ENCODE data around the gene DND1. TPM values are rescaled to one million over a fixed set of nuclear protein-coding genes. Genes with fewer than 3 reads are reported as not detected.

DND1 gene
- total and polyA plus RNA-seq, 2 experiments from 2014 or later, result 8.1 to 15.5 TPM

GRCh38 chr5:140677947-140678346, 4.6 kb upstream of the DND1 start:
- DNase-seq (ENCODE audit: low spot score) (no peak), ATAC-seq (no peak)
- no peak overlapping the region for H3K27ac ChIP-seq (ENCODE audit: low read depth)
- peaks cover 4% of the 10 kb centered on the region for H3K27me3 Mint-ChIP-seq (ENCODE audit: insufficient read depth, low read depth, poor library complexity)
- H3K4me1 ChIP-seq (ENCODE audit: insufficient read depth), result no peaks in the 10 kb centered on the region
- no peaks in the 10 kb centered on the region for H3K79me2 ChIP-seq (replicated peaks; ENCODE audit: insufficient read depth)
- no peaks in the 10 kb centered on the region for H3K27me3 ChIP-seq (ENCODE audit: insufficient read depth)
- peaks cover 14% of the 10 kb centered on the region for H3K36me3 ChIP-seq (ENCODE audit: insufficient read depth)
- H3F3A ChIP-seq (replicated peaks; ENCODE audit: low read depth), result peaks cover 10% of the 10 kb centered on the region; the same call in 1 of the 2 replicates
- H3K4me1 Mint-ChIP-seq, result no peaks in the 10 kb centered on the region
- TF ChIP-seq JUNB (IDR thresholded peaks at IDR 0.05; ENCODE audit: unreplicated experiment) (no peak), ZNF114 (CRISPR knock-in tag; IDR thresholded peaks at IDR 0.05) (no peak), EZH2phosphoT487 (IDR thresholded peaks at IDR 0.05; ENCODE audit: unreplicated experiment) (no peak), ZNF462 (CRISPR knock-in tag; IDR thresholded peaks at IDR 0.05) (no peak), ETS1 (IDR thresholded peaks at IDR 0.05) (no peak)
- H3K9me3 Mint-ChIP-seq, result no peaks in the 10 kb centered on the region
- peaks cover 62% of the 10 kb centered on the region for H3K36me3 Mint-ChIP-seq (ENCODE audit: low read depth)
- no peak overlapping the region for H3K27ac Mint-ChIP-seq
- no peaks in the 10 kb centered on the region; the same call in 1 of the 2 replicates for H4K20me1 ChIP-seq (replicated peaks; ENCODE audit: insufficient read depth)
- H3K9me2 ChIP-seq (ENCODE audit: insufficient read depth), result no peaks in the 10 kb centered on the region
- no peak overlapping the region for H3K4me3 Mint-ChIP-seq
- H3K4me2 ChIP-seq, result no peak overlapping the region
- no peak overlapping the region for H3K4me3 ChIP-seq
- H2AFZ ChIP-seq, result no peak overlapping the region

GRCh38 chr5:140674629-140675028, 1.3 kb upstream of the DND1 start:
- H3K9me2 ChIP-seq (ENCODE audit: insufficient read depth), result no peaks in the 10 kb centered on the region
- no peak for ATAC-seq
- Mint-ChIP-seq H3K36me3 (ENCODE audit: low read depth) (peaks cover 72% of the 10 kb centered on the region), H3K4me3 (no peak overlapping the region), H3K9me3 (no peaks in the 10 kb centered on the region), H3K4me1 (peaks cover 9% of the 10 kb centered on the region), H3K27ac (no peak overlapping the region), H3K27me3 (ENCODE audit: insufficient read depth, low read depth, poor library complexity) (peaks cover 5% of the 10 kb centered on the region)
- H3K36me3 ChIP-seq (ENCODE audit: insufficient read depth), result peaks cover 14% of the 10 kb centered on the region; the same call in 1 of the 2 replicates
- no peak overlapping the region for H3K4me3 ChIP-seq
- no peak overlapping the region for H2AFZ ChIP-seq
- H3K4me1 ChIP-seq (ENCODE audit: insufficient read depth), result peaks cover 6% of the 10 kb centered on the region
- H3K4me2 ChIP-seq, result no peak overlapping the region
- no peak for DNase-seq (ENCODE audit: low spot score)
- peaks cover 14% of the 10 kb centered on the region; the same call in 1 of the 2 replicates for H3F3A ChIP-seq (replicated peaks; ENCODE audit: low read depth)
- H3K79me2 ChIP-seq (replicated peaks; ENCODE audit: insufficient read depth), result no peaks in the 10 kb centered on the region
- no peaks in the 10 kb centered on the region for H4K20me1 ChIP-seq (replicated peaks; ENCODE audit: insufficient read depth)
- H3K27me3 ChIP-seq (ENCODE audit: insufficient read depth), result no peaks in the 10 kb centered on the region
- H3K27ac ChIP-seq (ENCODE audit: low read depth), result no peak overlapping the region
- no peak for TF ChIP-seq ZNF331 (CRISPR knock-in tag; IDR thresholded peaks at IDR 0.05; ENCODE audit: low read depth)

Measured in GM23338 (cell line).